ENCODE measurements around the gene KAT7. TPM values are rescaled to one million over a fixed set of nuclear protein-coding genes. Genes with fewer than 3 reads are reported as not detected.

The KAT7 gene
- total RNA-seq, 1 experiment from 2014 or later = 25.4 TPM

GRCh38 chr17:49870298-49870697 is 81.8 kb downstream of the KAT7 start:
- DNase-seq (ENCODE audit: low spot score) = no peak

- DNase-seq (ENCODE audit: low spot score) = no peak
These were observed 82.7 kb downstream of the KAT7 start for GRCh38 chr17:49871211-49871610.

- DNase-seq (ENCODE audit: low spot score) = no peak
These were observed 84.4 kb downstream of the KAT7 start for GRCh38 chr17:49872754-49873377.

- no peak for DNase-seq (ENCODE audit: low spot score)
These were observed 85.0 kb downstream of the KAT7 start for GRCh38 chr17:49873466-49873865.

GRCh38 chr17:49873926-49874325 is 85.4 kb downstream of the KAT7 start:
- no peak for DNase-seq (ENCODE audit: low spot score)

GRCh38 chr17:49874911-49875310 is 86.4 kb downstream of the KAT7 start:
- DNase-seq (ENCODE audit: low spot score) = no peak

- DNase-seq (ENCODE audit: low spot score) = no peak
These were observed 87.2 kb downstream of the KAT7 start for GRCh38 chr17:49875685-49876084.

GRCh38 chr17:49878931-49879904 is 90.7 kb downstream of the KAT7 start:
- no peak for DNase-seq (ENCODE audit: low spot score)

GRCh38 chr17:49880291-49881053 is 92.0 kb downstream of the KAT7 start:
- peak; percentile 81 for DNase-seq (ENCODE audit: low spot score)

- no peak for DNase-seq (ENCODE audit: low spot score)
These were observed 92.5 kb downstream of the KAT7 start for GRCh38 chr17:49881054-49881402.

GRCh38 chr17:49882434-49882833 is 94.0 kb downstream of the KAT7 start:
- DNase-seq (ENCODE audit: low spot score) = no peak

Other genes with a start within 250 kb of the KAT7 start
- not detected in 2 replicates for gene NXPH3, start 212.8 kb upstream of the KAT7 start, total RNA-seq (2014; rRNA removed; shearing (Covaris generic))
- 37.4 and 60.5 TPM in 2 replicates for gene SPOP, start 110.6 kb upstream of the KAT7 start, total RNA-seq (2014; rRNA removed; shearing (Covaris generic))
- 64.0 and 73.7 TPM in 2 replicates for gene SLC35B1, start 80.7 kb upstream of the KAT7 start, total RNA-seq (2014; rRNA removed; shearing (Covaris generic))
- 4.4 and 5.2 TPM in 2 replicates for gene FAM117A, start 24.6 kb upstream of the KAT7 start, total RNA-seq (2014; rRNA removed; shearing (Covaris generic))
- gene TAC4, start 59.4 kb downstream of the KAT7 start, total RNA-seq (2014; rRNA removed; shearing (Covaris generic)) = not detected in 2 replicates
- gene DLX4, start 180.5 kb downstream of the KAT7 start, total RNA-seq (2014; rRNA removed; shearing (Covaris generic)) = 0.51 and 1.1 TPM in 2 replicates
- gene DLX3, start 206.5 kb downstream of the KAT7 start, total RNA-seq (2014; rRNA removed; shearing (Covaris generic)) = not detected in 2 replicates

All from HT-29 (cell line).